HG03342 (cell line): ENCODE measurements around the gene HSBP1L1.

Experiments
- ATAC-seq: cut with Tn5 transposase; IDR thresholded peaks from one replicate; pipeline ENCODE4 v1.9.1; 2021; ENCODE audit warnings: mild to moderate bottlenecking, moderate library complexity; ENCODE audit not compliant: unreplicated experiment

Gene HSBP1L1

DNA sequence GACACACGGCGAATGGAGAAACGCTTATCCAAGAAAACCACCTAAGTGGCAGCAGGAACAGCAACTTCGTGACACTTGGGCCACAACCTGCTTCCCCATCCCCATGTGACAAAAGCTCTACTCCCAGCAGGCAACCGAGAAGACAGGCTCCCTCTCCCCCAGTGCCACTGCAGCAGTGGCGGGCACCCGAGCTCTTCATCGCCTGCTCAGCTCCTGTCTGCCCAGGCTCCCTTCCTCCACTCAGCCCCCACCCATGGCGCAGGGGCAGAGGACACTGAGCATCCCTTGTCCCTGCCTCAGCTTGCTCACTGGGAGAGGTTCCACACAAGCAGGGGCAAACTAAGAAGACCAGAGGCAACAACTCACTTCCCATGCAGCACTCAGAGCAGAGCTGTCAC, 35.9 kb upstream of the HSBP1L1 start:
- ATAC-seq: no peak

DNA sequence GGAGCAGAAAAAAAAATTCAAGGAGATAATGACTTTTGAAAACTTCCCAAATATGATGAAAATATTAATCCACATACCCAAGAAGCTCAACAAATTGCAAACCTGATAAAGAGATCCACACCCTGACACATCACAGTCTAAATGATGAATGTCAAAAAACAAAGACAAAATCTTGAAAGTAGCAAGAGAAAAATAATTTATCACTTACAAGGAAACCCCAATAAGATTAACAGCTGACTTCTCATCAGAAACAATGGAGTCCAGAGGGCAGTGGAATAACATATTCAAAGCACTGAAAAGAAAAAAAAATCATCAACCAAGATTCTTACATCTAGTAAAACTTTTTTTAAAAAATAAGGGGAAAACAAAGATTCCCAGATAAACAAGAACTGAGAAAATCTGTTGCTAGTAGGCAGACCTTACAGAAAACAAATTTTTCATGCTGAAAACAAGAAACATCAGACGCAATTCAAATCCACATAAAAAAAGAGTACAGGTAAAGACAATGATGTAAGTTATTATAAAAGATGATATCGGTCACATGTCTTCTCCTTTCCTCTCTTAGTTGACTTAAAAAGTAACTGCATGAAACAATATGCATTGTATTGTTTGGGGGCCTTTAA, 34.3 kb upstream of the HSBP1L1 start:
- ATAC-seq: no peak

GRCh38 chr18:79931475-79931874, 33.0 kb upstream of the HSBP1L1 start:
- ATAC-seq: no peak

DNA sequence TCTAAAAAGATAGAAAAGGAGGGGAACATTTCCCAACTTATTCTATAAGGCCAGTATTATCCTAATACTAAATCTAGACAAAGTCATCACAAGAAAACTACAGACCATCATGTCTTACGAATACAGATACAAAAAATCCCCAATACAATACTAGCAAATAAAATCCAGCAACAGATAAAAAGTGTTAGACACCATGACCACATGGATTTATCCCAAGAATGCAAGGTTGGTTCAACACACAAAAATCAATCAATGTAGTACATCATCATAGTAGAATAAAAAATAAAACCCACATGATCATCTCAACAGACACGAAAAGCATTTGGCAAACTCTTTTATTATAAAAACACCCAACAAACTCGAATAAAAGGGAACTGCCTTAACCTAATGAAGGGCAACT, 31.5 kb upstream of the HSBP1L1 start:
- no peak for ATAC-seq

GRCh38 chr18:79933765-79934164, 30.7 kb upstream of the HSBP1L1 start:
- ATAC-seq: no peak

DNA sequence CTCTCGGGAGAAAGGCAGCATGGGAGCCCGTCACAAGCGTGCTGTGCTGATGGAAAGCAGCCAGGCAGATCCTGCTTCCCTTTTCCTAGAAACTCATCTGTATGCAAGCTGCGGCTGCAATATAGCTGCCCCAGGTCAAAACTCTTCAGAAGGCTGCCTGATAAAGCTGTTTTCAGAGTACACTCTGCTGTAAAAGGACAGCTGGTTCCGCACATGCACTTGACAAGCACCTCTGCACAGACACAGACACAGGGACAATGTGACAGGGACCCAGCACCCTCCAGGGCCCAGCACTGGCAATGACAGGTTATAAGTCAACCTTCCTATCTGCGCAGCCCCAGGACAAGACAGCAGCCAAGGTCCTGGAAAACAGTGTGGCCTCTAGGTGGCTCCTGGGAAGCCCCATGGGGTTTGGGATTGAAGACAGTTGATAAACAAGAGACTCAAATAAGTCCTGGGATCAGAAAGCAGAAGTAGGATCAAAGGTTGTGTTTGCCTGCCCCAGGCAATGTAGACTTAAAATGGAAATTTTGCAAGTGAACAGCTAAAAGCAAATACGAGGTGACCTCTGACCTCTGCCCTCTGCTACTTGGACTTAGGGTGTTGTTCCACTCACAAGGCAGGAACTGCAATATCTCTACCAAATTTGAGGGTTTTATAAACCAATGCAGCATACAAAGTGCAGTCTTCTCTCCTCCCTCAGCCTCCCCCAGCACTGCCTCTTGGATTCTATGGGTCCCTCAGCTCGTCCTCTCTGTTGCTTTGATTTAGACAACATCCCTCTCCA, 29.9 kb upstream of the HSBP1L1 start:
- no peak for ATAC-seq

DNA sequence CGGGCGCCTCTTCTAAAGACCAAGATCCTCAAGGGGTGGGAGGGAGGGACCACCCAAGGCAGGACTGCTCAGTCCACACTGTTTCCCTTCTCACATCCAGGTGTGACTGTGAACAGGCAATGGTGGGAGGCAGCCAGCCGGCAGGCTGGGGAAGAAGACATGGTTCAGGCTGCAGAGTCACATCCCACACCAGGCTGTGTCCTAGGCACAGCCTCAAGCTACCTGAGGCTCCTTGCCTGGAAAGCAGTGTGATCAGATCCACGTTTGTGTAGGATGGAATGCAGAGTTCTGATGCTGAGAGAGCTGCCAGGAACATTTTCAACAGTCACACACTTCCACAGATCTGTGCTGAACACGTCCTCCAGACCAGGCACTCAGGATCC, 29.4 kb upstream of the HSBP1L1 start:
- no peak for ATAC-seq

DNA sequence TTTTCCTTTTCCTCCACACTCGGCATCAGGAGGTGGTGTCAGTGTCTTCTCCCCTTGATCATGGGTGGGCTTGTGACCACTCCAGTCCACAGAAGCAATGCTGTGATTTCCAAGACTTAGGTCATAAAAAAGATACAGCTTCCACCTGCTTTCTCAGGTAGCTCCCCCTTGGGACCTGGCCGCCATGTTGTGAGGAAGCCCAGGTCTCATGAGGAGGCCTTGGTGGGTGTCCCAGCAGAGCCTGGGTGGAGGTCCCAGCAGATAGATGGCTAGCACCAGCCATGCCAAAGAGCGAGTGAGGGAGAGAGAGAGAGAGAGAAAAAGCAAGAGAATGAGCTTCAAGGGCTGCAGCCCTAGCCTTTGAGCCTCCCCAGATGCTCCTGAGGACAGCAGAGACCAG, 28.9 kb upstream of the HSBP1L1 start:
- ATAC-seq: no peak

DNA sequence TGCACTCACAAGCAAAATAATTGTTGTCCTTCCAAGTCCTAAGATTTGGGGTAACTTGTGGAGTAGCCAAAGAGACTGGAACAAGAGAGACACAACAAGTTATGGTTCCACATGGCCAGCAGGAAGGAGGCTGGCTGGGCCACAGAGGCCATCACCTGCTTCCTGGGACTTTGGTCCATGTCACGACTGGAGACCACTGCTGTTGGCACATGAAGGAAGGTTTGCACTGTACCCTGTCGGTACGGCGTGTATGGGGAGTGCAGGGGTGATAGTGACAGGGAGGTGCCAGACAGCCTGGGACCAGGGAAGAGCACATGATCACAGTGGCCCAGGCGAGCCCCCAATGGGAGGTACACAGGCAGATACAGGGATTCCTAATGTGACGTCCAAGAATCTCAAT, 28.5 kb upstream of the HSBP1L1 start:
- ATAC-seq: no peak

DNA sequence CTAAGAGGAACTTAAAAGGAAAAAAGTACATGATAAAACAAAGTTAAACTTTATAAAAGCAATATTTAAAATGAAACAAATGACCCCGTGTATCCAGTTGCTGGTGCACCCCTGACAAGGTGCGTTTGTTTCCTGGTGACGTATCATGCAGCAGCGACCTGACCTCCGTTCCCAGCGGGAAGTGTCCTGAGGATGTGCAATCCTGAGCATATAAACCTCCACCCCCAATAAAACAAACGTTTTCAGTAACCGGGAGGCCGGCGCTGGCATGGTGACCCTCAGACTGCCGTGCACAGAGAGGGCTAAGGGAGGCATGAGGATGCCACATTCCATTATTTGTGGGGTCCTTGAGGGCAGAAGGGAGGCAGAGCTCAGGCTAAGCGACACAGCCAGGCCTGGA, 27.8 kb upstream of the HSBP1L1 start:
- no peak for ATAC-seq

DNA sequence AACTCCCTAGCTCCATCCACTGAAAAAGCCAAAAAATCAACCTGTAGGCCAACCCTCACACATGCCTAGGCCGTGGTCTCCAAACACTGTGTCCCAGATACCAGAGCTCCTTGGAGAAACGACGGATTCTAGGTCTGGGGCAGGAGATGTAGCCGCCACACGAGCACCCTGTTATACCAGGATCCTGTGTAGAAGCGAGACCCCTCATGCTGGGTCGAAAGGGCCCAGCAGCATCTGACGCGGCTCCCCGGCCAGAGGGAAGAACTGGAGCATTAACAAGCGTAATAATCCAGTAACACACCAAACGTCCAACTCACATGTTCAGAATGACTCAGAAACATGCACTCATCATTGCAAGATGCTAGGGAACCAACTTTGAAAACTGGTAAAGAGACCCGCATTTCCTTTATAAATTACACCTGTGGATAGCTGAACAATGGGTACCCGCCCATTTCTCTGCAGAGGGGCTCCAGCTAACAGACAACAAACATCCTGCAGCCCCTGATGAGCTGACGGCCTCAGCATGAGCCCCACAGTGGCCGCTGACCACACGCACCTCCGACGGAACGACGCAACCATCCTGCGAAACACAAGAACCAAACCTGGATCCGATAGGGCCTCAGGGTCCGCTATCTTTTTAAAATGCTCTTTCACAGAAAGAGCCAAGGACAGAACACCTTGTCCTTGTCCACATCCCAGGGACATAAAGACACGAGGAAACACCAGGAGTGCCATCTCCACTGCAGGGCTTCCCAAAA, 27.2 kb upstream of the HSBP1L1 start:
- no peak for ATAC-seq

DNA sequence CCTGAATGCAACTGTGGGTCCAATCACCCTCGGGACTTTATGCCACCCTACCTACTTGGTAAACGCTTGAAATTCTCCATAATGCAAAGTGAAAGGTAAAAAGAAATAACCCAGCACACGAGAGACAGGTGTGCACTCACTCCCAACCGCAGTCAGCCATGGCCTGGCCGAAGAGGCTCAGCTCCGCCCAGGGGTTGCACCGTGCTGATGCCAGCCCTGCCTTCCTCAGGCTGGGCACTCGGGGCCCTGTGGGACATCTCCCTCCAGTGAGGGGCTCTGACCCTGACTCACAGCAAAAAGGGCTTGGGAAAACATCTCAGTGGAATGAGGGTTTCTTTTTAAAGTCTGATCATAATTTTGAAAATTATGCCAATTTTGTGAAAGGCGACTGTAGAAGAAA, 26.2 kb upstream of the HSBP1L1 start:
- ATAC-seq: no peak

DNA sequence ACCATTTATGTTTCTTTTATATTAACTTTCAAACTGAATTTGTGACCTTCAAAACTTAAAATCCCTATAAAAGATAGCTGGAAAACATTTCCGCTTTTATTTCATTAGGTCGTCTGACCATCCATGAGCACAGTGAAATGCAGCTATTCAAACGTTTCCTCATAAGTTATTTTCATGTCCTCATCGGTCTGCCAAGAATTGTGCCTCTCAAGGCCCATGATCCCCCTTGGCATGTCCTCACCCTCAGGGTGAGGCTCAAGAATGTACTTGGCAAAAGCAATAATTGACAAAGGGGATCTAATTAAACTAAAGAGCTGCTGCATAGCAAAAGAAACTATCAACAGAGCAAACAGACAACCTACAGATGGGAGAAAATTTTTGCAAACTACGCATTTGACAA, 25.3 kb upstream of the HSBP1L1 start:
- no peak for ATAC-seq

DNA sequence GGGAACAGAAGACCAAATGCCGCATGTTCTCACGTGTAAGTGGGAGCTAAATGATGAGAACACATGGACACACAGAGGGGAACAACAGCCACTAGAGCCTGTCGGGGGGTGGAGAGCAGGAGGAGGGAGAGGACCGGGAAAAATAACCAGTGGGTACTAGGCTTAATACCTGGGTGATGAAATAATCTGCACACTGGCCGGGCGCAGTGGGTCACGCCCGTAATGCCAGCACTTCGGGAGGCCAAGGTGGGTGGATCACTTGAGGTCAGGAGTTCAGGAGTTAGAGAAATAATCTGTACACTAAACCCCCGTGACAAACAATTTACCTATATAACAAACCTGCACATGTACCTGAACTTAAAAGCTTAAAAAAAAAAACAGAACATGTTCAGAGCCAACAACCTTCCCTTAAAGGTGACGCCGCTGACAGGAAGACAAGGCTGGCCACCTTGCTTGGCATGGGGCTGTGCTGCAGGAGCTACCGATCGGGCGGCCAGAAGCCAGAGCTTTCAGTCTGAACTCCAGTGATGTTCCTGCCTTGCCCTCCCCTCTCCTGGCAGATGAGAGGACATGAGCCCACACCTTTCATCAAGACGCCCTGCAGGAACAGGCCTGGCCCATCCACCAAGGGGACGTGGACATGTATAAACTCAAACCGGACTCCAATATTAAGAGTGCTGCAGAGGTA, 24.2 kb upstream of the HSBP1L1 start:
- ATAC-seq: no peak

GRCh38 chr18:79940814-79941472, 23.5 kb upstream of the HSBP1L1 start:
- ATAC-seq: no peak

- no peak for ATAC-seq
Observed at GRCh38 chr18:79941473-79942119, 22.8 kb upstream of the HSBP1L1 start.

- no peak for ATAC-seq
Observed at GRCh38 chr18:79942211-79942610, 22.2 kb upstream of the HSBP1L1 start.

DNA sequence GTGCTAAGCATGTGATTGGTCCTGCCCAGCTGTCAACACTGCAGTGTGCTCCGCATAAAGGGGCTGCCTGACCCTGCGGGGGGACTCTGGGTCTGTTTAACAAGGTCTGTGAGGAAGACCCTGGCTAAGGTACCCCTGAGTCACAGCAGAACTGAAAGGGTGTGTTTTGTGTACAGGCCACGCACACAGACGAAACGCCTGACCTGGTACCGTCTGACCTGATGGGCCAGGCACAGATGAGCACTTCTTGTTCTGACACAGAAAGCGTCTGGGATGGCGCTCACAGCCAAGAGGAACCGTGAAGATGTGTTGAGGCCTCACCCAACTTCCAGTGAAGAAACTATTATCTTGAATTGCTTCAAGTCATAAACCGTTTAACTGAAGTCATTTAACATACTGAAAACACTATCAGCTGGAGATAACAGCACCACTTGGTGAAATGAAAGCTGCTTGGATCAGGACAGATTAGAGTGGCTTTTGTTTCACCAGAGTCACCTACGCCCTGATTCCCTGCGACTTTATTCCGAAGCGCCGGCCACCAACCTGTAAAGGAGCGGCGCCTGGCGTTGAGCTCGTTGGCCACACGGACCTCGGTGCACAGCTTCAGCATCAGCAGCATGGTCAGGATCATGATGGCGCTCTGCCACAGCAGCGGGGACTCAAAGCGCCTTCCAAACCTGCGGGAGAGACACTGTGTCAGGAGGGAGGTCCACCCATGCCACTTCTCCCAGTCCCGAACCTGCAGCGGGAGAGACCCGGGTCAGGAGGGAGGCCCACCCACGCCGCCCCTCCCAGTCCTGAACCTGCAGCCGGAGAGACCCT, 21.4 kb upstream of the HSBP1L1 start:
- no peak for ATAC-seq

DNA sequence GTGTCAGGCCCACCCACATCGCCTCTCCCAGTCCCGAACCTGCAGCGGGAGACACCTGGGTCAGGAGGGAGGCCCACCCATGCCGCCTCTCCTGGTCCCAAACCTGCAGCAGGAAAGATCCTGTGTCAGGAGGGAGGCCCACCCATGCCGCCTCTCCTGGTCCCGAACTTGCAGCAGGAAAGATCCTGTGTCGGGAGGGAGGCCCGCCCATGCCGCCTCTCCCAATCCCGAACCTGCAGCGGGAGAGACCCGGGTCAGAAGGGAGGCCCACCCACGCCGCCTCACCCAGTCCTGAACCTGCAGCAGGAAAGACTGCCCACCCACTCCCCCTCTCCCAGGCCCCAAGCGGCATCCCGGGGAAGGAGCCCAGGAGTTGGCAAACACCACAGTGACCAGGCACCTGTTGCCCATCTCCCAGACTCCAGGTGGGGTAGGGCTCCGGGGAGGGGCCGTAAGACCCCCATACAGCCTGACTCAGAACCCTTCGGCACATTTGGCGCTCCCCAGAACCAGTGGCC, 20.8 kb upstream of the HSBP1L1 start:
- ATAC-seq: no peak
